Prostate gland (tissue), 2 donors: ENCODE measurements around the gene CHMP3.

Experiments used
- CTCF ChIP-seq, 4 experiments: fragments of 200-600 bp in 2 of 4; fragments of 450-650 bp in 2 of 4; sonication (generic) in 2 of 4; IDR thresholded peaks; 1 replicate in 3 of 4; 2 replicates in 1 of 4; pipeline ENCODE4 v1.5.1; 2016 to 2019; ENCODE audit warnings: antibody characterized with exemption in 4 of 4, mild to moderate bottlenecking in 2 of 4, moderate library complexity in 2 of 4
- POLR2A ChIP-seq: fragments of 450-650 bp; IDR thresholded peaks from one replicate; pipeline ENCODE4 v1.6.1; 2016; ENCODE audit warnings: antibody characterized with exemption, mild to moderate bottlenecking
- POLR2AphosphoS5 ChIP-seq: sonication (generic); formaldehyde crosslinking; IDR thresholded peaks from one replicate; pipeline ENCODE4 v1.6.1; 2017; ENCODE audit warnings: antibody characterized with exemption

- TF ChIP-seq CTCF (IDR thresholded peaks at IDR 0.05) (no peak), POLR2A (no peak), POLR2AphosphoS5 (no peak)
Measured at GRCh38 chr2:86593266-86593665, 30.0 kb upstream of the CHMP3 start.
